GM19467 (cell line): Measurements from ENCODE around the gene FRMPD1.
"Not testable (repeated sequence)": the region's sequence is repeated elsewhere in the genome, so short reads cannot be mapped to it uniquely, and the experiment has no call there.

Experiments
- ATAC-seq: cut with Tn5 transposase; IDR thresholded peaks from one replicate; pipeline ENCODE4 v1.9.1; 2021; ENCODE audit warnings: mild to moderate bottlenecking, moderate library complexity; ENCODE audit not compliant: unreplicated experiment

Gene FRMPD1

DNA sequence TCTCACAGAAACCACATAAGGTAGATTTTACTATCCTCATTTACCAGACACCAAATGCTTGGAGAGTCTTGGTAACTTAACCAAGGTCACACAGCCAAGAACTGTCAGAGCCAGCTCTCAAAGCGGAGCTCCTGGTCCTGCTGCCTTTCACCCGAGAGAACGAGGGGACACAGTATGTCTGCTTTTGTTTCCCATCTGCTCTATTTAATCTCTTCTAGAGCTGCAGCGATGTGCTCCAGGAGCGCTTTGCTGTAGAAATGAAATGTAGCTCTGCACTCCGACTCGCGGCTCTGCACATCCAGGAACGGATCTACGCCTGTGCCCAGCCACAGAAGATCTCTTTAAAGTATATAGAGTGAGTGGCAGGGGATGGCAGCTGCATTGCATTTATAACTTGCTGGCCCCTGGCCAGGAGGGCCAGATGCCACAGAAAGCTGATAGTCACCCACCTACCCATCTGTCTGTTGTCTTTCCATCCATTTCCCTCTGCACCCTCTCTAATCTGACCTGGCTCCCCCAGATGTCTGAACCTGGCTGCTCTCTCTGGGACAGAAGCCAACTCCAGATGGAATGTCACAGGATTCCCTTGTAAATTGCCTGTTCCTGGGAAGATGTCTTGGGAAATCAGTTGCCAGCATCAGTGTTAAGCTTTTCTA lies 81.5 kb downstream of the FRMPD1 start:
- ATAC-seq, result no peak

DNA sequence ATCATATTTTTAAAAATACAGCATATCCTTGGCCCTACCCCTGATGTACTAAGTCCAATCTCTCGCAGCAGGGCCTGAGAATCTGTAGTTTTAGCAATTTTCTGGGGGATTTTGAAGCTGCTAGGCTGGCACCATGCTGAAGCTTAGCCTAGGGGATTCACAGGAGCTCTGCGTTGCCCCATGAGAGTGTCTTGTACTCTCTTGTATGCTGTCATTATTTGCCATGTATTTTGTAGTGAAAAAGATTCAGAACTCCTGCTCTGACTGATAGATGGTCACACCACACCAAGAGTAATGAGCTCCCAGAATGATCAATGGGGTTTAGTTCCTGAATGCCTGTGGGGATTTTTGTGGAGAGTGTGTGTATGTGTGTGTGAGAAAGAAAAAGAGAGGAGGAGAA lies 82.2 kb downstream of the FRMPD1 start:
- ATAC-seq, result no peak

- no peak for ATAC-seq
Measured at GRCh38 chr9:37739222-37739621, 88.5 kb downstream of the FRMPD1 start.

DNA sequence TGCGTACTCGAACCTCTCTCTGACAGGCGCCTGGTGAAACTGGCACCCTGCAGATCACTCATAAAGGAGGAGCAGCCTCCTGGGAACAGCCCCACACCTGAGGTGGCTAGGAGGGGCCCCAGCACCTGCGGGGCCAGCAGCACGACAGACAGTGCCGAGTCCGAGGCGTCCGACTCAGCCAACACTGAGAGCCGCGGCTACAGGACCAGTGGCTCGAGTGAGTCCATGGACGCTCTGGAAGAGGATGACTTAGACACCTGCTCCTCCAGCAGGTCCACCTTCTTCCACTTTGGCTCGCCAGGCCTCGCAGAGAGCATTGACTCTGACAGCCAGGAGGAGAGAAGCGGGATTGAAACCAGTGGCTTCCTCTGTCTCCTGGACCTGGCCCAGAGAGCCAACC lies 89.4 kb downstream of the FRMPD1 start:
- ATAC-seq, result no peak

GRCh38 chr9:37740631-37741328 lies 90.0 kb downstream of the FRMPD1 start:
- no peak for ATAC-seq

DNA sequence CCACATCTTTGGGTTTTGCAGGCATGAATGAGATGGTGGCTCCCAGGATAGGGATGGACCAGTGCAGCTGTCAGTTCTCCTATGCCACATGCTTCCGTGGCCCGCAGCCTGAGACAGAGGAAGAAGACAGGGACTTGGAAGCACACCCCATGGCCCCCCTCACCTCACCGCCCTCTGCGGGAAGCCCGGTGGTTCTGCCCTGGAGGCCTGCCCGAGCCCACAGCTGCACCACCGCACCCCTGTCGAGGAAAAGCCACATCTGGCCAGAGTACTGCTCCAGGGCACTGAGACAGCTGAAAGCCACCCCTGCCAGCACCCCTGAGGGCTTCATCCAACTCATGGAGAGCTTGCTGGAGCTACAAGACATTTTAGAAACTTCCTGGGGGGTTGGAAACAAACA lies 95.2 kb downstream of the FRMPD1 start:
- ATAC-seq, result no peak

DNA sequence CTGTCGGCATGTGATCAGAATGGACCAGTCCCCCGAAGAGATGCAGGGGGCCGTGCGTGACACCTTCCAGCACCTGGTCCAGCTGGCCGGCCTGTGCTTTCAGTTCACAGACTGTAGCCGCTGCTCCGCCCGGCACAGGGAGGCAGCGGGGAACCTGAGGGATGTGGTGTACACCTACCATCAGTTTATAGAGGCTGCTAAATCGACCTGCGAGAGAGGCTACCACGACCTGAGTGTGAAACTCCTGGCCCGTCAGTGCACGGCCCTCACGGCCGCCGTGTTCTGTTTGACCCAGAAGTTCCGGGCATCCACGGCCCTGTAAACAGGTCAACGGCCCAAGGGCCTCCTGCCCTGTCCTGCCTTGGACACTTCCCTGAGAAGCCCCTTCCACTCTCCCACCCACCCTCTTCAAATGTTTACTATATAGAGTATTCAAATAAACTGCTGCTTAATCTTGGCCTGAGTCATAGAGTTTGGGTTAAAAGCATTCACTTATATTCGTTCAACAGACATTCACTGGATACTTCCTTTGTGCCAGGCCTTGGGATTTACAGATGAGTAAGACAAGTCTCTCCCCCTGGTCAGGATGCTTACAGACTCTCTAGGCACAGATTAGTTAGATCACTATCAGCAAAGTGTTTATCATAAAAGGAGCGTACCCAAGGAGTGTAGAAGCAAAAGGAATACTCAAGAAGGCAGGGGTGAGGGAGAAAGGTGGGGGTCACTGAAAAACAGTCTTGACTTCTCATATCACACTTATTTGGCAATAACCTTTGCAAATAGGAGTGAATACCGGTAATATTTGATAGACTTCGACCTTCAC lies 95.9 kb downstream of the FRMPD1 start:
- ATAC-seq, result no peak

GRCh38 chr9:37747271-37747753 lies 96.6 kb downstream of the FRMPD1 start:
- ATAC-seq, result no peak

DNA sequence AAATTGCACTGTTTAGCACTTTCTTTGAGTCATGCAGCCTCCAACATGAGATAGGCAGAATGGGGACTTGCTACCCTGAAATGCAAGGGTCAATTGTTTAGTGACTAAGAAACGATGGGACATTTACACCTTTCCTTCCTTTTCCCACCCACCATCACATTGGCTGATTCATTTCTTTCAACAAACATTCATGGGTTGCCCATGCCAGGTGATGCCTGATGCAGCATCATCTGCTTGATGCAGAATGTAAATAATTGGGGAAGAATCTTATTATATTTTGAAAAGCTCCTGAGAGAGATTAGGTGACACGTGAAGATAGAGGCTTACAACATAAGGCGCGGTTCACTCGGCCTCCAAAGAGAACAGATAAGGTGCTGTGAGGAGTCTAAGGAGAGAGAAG lies 98.4 kb downstream of the FRMPD1 start:
- ATAC-seq, result no peak

DNA sequence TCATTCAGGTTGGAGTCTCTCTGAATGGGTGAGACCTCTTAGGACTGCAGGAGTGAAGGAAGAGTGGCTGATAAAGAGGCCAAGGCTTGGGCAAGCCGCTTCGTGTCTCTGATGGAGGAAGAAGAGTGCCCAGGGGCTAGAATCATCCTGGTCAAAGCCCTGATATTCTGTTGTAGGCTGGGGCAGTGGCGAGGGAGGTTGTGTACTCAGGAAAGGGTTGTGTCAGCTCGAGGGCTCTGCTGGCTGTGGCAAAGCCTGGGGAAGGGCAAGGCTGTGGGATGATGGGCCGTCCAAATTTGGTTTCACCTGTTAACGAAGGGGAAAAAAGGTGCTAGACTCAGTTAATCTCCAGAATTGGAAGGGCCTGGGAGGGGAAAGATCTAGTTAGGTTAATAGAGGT lies 100.4 kb downstream of the FRMPD1 start:
- ATAC-seq, result no peak

GRCh38 chr9:37751704-37752103 lies 101.0 kb downstream of the FRMPD1 start:
- ATAC-seq, result not testable (repeated sequence)

DNA sequence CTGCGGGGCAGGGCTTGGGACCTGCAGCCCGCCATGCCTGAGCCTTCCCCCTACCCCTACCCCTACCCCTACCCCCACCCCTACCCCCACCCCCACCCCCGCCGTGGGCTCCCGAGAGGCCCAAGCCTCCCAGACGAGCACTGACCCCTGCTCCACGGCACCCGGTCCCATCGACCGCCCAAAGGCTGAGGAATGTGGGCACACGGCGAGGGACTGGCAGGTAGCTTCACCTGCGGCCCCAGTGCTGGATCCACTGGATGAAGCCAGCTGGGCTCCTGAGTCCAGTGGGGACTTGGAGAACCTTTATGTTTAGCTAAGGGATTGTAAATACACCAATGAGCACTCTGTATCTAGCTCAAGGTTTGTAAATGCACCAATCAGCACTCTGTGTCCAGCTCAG lies 101.4 kb downstream of the FRMPD1 start:
- ATAC-seq, result not testable (repeated sequence)

GRCh38 chr9:37752642-37753488 lies 102.1 kb downstream of the FRMPD1 start:
- no peak for ATAC-seq

GRCh38 chr9:37753489-37754190 lies 102.9 kb downstream of the FRMPD1 start, which contains the start of gene TRMT10B:
TRMT10B (plus strand) TSS chr9:37753805; CDS start chr9:37761932, 8,127 bp downstream.
- ATAC-seq, result peak; percentile 88

- ATAC-seq, result no peak
Measured at GRCh38 chr9:37758747-37759146, 108.0 kb downstream of the FRMPD1 start.

GRCh38 chr9:37760416-37761161 lies 109.8 kb downstream of the FRMPD1 start:
- ATAC-seq, result no peak

DNA sequence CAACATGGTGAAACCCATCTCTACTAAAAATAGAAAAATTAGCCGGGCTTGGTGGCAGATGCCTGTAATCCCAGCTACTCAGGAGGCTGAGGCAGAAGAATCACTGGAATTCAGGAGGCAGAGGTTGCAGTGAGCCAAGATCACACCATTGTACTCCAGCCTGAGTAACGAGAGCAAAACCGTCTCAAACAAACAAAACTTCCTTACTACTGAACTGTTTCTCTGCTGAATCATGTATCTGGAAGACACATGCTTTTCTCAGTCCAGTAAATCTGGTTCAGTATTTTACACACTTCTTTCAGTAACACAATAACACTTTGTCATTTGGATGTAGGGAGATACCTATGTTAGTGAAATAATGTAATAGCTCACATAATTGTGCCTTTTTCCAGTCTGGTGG lies 110.8 kb downstream of the FRMPD1 start:
- ATAC-seq, result no peak

DNA sequence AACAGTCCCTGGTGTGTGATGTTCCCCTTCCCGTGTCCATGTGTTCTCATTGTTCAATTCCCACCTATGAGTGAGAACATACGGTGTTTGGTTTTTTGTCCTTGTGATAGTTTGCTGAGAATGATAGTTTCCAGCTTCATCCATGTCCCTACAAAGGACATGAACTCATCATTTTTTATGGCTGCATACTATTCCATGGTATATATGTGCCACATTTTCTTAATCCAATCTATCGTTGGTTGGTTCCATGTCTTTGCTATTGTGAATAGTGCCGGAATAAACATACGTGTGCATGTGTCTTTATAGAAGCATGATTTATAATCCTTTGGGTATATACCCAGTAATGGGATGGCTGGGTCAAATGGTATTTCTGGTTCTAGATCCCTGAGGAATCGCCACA lies 114.5 kb downstream of the FRMPD1 start:
- not testable (repeated sequence) for ATAC-seq

DNA sequence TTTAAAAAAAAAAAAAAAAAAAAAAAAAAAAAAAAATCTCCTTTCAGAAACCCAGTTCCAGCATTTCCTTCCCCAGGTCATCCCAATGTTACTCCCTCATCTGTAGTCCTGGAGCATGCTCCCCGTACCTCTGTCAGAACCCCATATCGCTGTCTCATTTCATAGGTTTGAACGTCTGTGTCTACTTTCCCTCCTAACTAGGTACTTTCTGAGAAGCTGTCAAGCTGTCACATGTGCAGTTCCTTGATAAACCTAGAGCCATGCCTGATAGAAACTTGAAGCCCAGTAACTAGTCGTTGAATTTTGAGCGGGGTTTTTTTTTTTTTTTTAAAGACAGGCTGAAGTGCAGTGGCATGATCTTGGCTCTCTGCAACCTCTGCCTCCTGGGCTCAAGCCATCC lies 118.6 kb downstream of the FRMPD1 start:
- ATAC-seq, result no peak
